DOHH2 (cell line): ENCODE measurements around the gene NOS3.

Source experiments
- H3F3A ChIP-seq: fragments of 200-600 bp; sonication (generic), shearing (Covaris generic); 2 replicates; pipeline ENCODE4 v1.6.0; 2016; ENCODE audit warnings: antibody characterized with exemption, mild to moderate bottlenecking; ENCODE audit not compliant: control insufficient read depth, insufficient read depth
- H3K27ac ChIP-seq: fragments of 200-600 bp; sonication (generic); 2 replicates; pipeline ENCODE4 v1.5.1; 2014; ENCODE audit warnings: low read depth, mild to moderate bottlenecking, low read length, moderate library complexity
- H3K27me3 ChIP-seq: fragments of 200-600 bp; sonication (generic); 2 replicates; pipeline ENCODE4 v1.6.1; 2014; ENCODE audit warnings: mild to moderate bottlenecking, low read length, mixed read lengths; ENCODE audit not compliant: control insufficient read depth
- H3K36me3 ChIP-seq: fragments of 200-600 bp; sonication (generic); 2 replicates; pipeline ENCODE4 v1.6.1; 2014; ENCODE audit warnings: mild to moderate bottlenecking, low read length, moderate library complexity, mixed read lengths; ENCODE audit not compliant: control insufficient read depth
- H3K4me1 ChIP-seq: fragments of 200-600 bp; sonication (generic); 2 replicates; pipeline ENCODE4 v1.6.1; 2014; ENCODE audit warnings: mild to moderate bottlenecking, low read length, mixed read lengths; ENCODE audit not compliant: control insufficient read depth
- H3K4me2 ChIP-seq: fragments of 200-600 bp; sonication (generic); 2 replicates; pipeline ENCODE4 v1.6.0; 2014; ENCODE audit warnings: mild to moderate bottlenecking, low read length, moderate library complexity
- H3K4me3 ChIP-seq: fragments of 200-600 bp; sonication (generic); 2 replicates; pipeline ENCODE4 v1.5.1; 2014; ENCODE audit warnings: mild to moderate bottlenecking, low read length, mixed read lengths
- H3K79me2 ChIP-seq: fragments of 200-600 bp; sonication (generic); 2 replicates; pipeline ENCODE4 v1.6.1; 2014; ENCODE audit warnings: mild to moderate bottlenecking, low read length, mixed read lengths; ENCODE audit not compliant: control insufficient read depth
- H3K9me2 ChIP-seq: fragments of 200-600 bp; sonication (generic); replicated peaks from 2 replicates; pipeline ENCODE4 v1.6.1; 2014; ENCODE audit warnings: mild to moderate bottlenecking, low read length, mixed read lengths; ENCODE audit not compliant: control insufficient read depth
- H3K9me3 ChIP-seq: fragments of 200-600 bp; sonication (generic); 2 replicates; pipeline ENCODE4 v1.6.1; 2014; ENCODE audit warnings: antibody characterized with exemption, low read length, mixed read lengths; ENCODE audit not compliant: control insufficient read depth, insufficient read depth
- H4K20me1 ChIP-seq: fragments of 200-600 bp; sonication (generic); 2 replicates; pipeline ENCODE4 v1.6.0; 2014; ENCODE audit warnings: low read depth, mild to moderate bottlenecking, antibody characterized with exemption, low read length, moderate library complexity; ENCODE audit not compliant: control insufficient read depth, insufficient read depth
- CTCF ChIP-seq: fragments of 200-600 bp; sonication (generic); IDR thresholded peaks from one replicate; pipeline ENCODE4 v1.5.1; 2014; ENCODE audit warnings: antibody characterized with exemption, mild to moderate bottlenecking, low read depth, low read length; ENCODE audit not compliant: poor library complexity, severe bottlenecking
- EZH2phosphoT487 ChIP-seq: fragments of 200-600 bp; sonication (generic); IDR thresholded peaks from 2 replicates; pipeline ENCODE4 v1.6.1; 2017; ENCODE audit warnings: borderline replicate concordance, mild to moderate bottlenecking, antibody characterized with exemption, low read length, moderate library complexity, mixed read lengths

Gene NOS3

GRCh38 chr7:151062111-151062398, 71.2 kb downstream of the NOS3 start:
- peaks cover 27% of the 10 kb centered on the region for H3K4me1 ChIP-seq
- H3K36me3 ChIP-seq, result peaks cover 49% of the 10 kb centered on the region
- H3K27ac ChIP-seq, result no peak overlapping the region
- H3K27me3 ChIP-seq, result no peaks in the 10 kb centered on the region
- TF ChIP-seq EZH2phosphoT487, result no peak
- H3F3A ChIP-seq, result peaks cover 7% of the 10 kb centered on the region
- H3K9me2 ChIP-seq, result no peaks in the 10 kb centered on the region
- peaks cover 30% of the 10 kb centered on the region for H3K79me2 ChIP-seq
- no peak overlapping the region for H3K4me3 ChIP-seq
- peaks cover 7% of the 10 kb centered on the region; the same call in 1 of the 2 replicates for H4K20me1 ChIP-seq
- no peak overlapping the region for H3K4me2 ChIP-seq
- no peaks in the 10 kb centered on the region for H3K9me3 ChIP-seq

GRCh38 chr7:151062399-151063211, 71.8 kb downstream of the NOS3 start:
- Histone ChIP-seq H3K9me3 (no peaks in the 10 kb centered on the region), H3K4me1 (peaks cover 23% of the 10 kb centered on the region), H3K4me3 (no peak overlapping the region), H3F3A (peaks cover 7% of the 10 kb centered on the region), H3K9me2 (no peaks in the 10 kb centered on the region), H4K20me1 (peaks cover 7% of the 10 kb centered on the region; the same call in 1 of the 2 replicates), H3K27ac (no peak overlapping the region), H3K79me2 (peaks cover 30% of the 10 kb centered on the region), H3K4me2 (no peak overlapping the region), H3K27me3 (no peaks in the 10 kb centered on the region), H3K36me3 (peaks cover 55% of the 10 kb centered on the region)
- TF ChIP-seq CTCF, result no peak
- no peak for TF ChIP-seq EZH2phosphoT487

GRCh38 chr7:151063212-151063561, 72.4 kb downstream of the NOS3 start:
- Histone ChIP-seq H3K27ac (no peak overlapping the region), H3K9me2 (no peaks in the 10 kb centered on the region), H3K36me3 (peaks cover 61% of the 10 kb centered on the region), H4K20me1 (peaks cover 7% of the 10 kb centered on the region; the same call in 1 of the 2 replicates), H3K4me1 (peaks cover 22% of the 10 kb centered on the region), H3K4me3 (no peak overlapping the region), H3K27me3 (no peaks in the 10 kb centered on the region), H3K79me2 (peaks cover 30% of the 10 kb centered on the region), H3K9me3 (no peaks in the 10 kb centered on the region), H3K4me2 (no peak overlapping the region), H3F3A (peaks cover 7% of the 10 kb centered on the region)
- no peak for TF ChIP-seq EZH2phosphoT487
- no peak for TF ChIP-seq CTCF
